ENCODE results near the gene PARP16.

- TF ChIP-seq JUNB (IDR thresholded peaks at IDR 0.05) = no peak
- TF ChIP-seq, protein P1, sequence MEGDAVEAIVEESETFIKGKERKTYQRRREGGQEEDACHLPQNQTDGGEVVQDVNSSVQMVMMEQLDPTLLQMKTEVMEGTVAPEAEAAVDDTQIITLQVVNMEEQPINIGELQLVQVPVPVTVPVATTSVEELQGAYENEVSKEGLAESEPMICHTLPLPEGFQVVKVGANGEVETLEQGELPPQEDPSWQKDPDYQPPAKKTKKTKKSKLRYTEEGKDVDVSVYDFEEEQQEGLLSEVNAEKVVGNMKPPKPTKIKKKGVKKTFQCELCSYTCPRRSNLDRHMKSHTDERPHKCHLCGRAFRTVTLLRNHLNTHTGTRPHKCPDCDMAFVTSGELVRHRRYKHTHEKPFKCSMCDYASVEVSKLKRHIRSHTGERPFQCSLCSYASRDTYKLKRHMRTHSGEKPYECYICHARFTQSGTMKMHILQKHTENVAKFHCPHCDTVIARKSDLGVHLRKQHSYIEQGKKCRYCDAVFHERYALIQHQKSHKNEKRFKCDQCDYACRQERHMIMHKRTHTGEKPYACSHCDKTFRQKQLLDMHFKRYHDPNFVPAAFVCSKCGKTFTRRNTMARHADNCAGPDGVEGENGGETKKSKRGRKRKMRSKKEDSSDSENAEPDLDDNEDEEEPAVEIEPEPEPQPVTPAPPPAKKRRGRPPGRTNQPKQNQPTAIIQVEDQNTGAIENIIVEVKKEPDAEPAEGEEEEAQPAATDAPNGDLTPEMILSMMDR (IDR thresholded peaks at IDR 0.05) = no peak
- TF ChIP-seq, protein P2, sequence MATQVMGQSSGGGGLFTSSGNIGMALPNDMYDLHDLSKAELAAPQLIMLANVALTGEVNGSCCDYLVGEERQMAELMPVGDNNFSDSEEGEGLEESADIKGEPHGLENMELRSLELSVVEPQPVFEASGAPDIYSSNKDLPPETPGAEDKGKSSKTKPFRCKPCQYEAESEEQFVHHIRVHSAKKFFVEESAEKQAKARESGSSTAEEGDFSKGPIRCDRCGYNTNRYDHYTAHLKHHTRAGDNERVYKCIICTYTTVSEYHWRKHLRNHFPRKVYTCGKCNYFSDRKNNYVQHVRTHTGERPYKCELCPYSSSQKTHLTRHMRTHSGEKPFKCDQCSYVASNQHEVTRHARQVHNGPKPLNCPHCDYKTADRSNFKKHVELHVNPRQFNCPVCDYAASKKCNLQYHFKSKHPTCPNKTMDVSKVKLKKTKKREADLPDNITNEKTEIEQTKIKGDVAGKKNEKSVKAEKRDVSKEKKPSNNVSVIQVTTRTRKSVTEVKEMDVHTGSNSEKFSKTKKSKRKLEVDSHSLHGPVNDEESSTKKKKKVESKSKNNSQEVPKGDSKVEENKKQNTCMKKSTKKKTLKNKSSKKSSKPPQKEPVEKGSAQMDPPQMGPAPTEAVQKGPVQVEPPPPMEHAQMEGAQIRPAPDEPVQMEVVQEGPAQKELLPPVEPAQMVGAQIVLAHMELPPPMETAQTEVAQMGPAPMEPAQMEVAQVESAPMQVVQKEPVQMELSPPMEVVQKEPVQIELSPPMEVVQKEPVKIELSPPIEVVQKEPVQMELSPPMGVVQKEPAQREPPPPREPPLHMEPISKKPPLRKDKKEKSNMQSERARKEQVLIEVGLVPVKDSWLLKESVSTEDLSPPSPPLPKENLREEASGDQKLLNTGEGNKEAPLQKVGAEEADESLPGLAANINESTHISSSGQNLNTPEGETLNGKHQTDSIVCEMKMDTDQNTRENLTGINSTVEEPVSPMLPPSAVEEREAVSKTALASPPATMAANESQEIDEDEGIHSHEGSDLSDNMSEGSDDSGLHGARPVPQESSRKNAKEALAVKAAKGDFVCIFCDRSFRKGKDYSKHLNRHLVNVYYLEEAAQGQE (IDR thresholded peaks at IDR 0.05) = no peak
- no peak for TF ChIP-seq EHMT2 (IDR thresholded peaks at IDR 0.05; ENCODE audit: low read depth)
- no peak for TF ChIP-seq ZNF302 (CRISPR knock-in tag; IDR thresholded peaks at IDR 0.05)
- TF ChIP-seq E2F6 (IDR thresholded peaks at IDR 0.05; ENCODE audit: borderline replicate concordance, low read depth) = no peak
Observed at GRCh38 chr15:65221697-65222096, 65.0 kb downstream of the PARP16 start.
